IMR-90 (cell line): Measurements from ENCODE around the gene ADAMTSL5. TPM values are rescaled to one million over a fixed set of nuclear protein-coding genes. Genes with fewer than 3 reads are reported as not detected.

Source experiments
- ATAC-seq: fragments of 200-7000 bp; cut with Tn5 transposase; 2 replicates; pipeline ENCODE4 v1.9.1; 2020; ENCODE audit warnings: low read depth, mild to moderate bottlenecking, moderate library complexity
- BruUV-seq: library from RNA; stranded (reverse); fragments of 400-500 nt; replicated peaks from 2 replicates; lab custom pipeline; 2021; lab: Mats Ljungman, UMichigan
- CTCF ChIA-PET: fragments of 300-600 bp; formaldehyde crosslinking; extraction: SDS; loops from one replicate; lab custom pipeline; 2021; ENCODE audit warnings: antibody characterized with exemption; lab: Yijun Ruan, JAX
- POLR2A ChIA-PET: fragments of 300-600 bp; sonication (Branson Sonifier 250); formaldehyde crosslinking; loops from one replicate; lab custom pipeline; 2022; ENCODE audit warnings: antibody characterized with exemption; ENCODE audit not compliant: unreplicated experiment; lab: Charles Lee
- DNase-seq: peaks from one replicate; pipeline ENCODE4 v3.0.0; 2013
- H2AFZ ChIP-seq: replicated peaks from 2 replicates; pipeline ENCODE3; 2013; ENCODE audit warnings: low read length, mild to moderate bottlenecking; ENCODE audit not compliant: poor library complexity
- H2AK5ac ChIP-seq: 2 replicates; pipeline ENCODE4 v1.6.1; 2013; ENCODE audit warnings: low read depth, low read length, inconsistent platforms
- H2AK9ac ChIP-seq: replicated peaks from 2 replicates; pipeline ENCODE3; 2013; ENCODE audit warnings: mild to moderate bottlenecking, low read depth, low read length, moderate library complexity; ENCODE audit not compliant: poor library complexity
- H2BK120ac ChIP-seq: 2 replicates; pipeline ENCODE4 v1.6.1; 2013; ENCODE audit warnings: low read depth, low read length, inconsistent platforms
- H2BK15ac ChIP-seq: 3 replicates; pipeline ENCODE4 v1.6.1; 2013; ENCODE audit warnings: low read depth, low read length, inconsistent platforms
- H2BK20ac ChIP-seq: 2 replicates; pipeline ENCODE4 v1.6.1; 2013; ENCODE audit warnings: low read depth, mild to moderate bottlenecking, inconsistent platforms, low read length, moderate library complexity
- H2BK5ac ChIP-seq: 2 replicates; pipeline ENCODE4 v1.6.1; 2013; ENCODE audit warnings: mild to moderate bottlenecking, low read depth, low read length, inconsistent platforms; ENCODE audit not compliant: poor library complexity, severe bottlenecking
- H3K14ac ChIP-seq: replicated peaks from 2 replicates; pipeline ENCODE4 v1.6.1; 2013; ENCODE audit warnings: low read depth, low read length, inconsistent platforms
- H3K18ac ChIP-seq: 2 replicates; pipeline ENCODE4 v1.6.1; 2013; ENCODE audit warnings: low read depth, low read length, control low read depth
- H3K23ac ChIP-seq: 2 replicates; pipeline ENCODE4 v1.6.1; 2013; ENCODE audit warnings: low read depth, low read length, inconsistent platforms
- H3K27ac ChIP-seq: 2 replicates; pipeline ENCODE4 v1.5.1; 2013; ENCODE audit warnings: mild to moderate bottlenecking, control low read depth, low read length; ENCODE audit not compliant: insufficient read depth
- H3K27me3 ChIP-seq: 2 replicates; pipeline ENCODE4 v1.6.1; 2013; ENCODE audit warnings: low read length; ENCODE audit not compliant: control insufficient read depth, insufficient read depth
- H3K36me3 ChIP-seq: 2 replicates; pipeline ENCODE4 v1.6.1; 2013; ENCODE audit warnings: low read length, mixed read lengths; ENCODE audit not compliant: control insufficient read depth, insufficient read depth
- H3K4ac ChIP-seq: 2 replicates; pipeline ENCODE4 v1.6.1; 2013; ENCODE audit warnings: low read depth, low read length, inconsistent platforms
- H3K4me1 ChIP-seq: 2 replicates; pipeline ENCODE4 v1.6.1; 2013; ENCODE audit warnings: low read length, mixed read lengths; ENCODE audit not compliant: control insufficient read depth, insufficient read depth
- H3K4me2 ChIP-seq: 2 replicates; pipeline ENCODE4 v1.6.1; 2013; ENCODE audit warnings: low read depth, mild to moderate bottlenecking, control low read depth, low read length, moderate library complexity
- H3K4me3 ChIP-seq: 2 replicates; pipeline ENCODE4 v1.5.1; 2013; ENCODE audit warnings: low read depth, mild to moderate bottlenecking, control low read depth, low read length, moderate library complexity; ENCODE audit not compliant: insufficient read depth
- H3K56ac ChIP-seq: 2 replicates; pipeline ENCODE4 v1.6.1; 2013; ENCODE audit warnings: low read length, inconsistent platforms; ENCODE audit not compliant: insufficient read depth; ENCODE audit errors: extremely low read depth
- H3K79me1 ChIP-seq, 2 experiments: 2 replicates each; pipeline ENCODE4 v1.6.1; 2013; ENCODE audit warnings: low read length in 2 of 2, inconsistent platforms in 1 of 2, low read depth in 1 of 2
- H3K9ac ChIP-seq: 2 replicates; pipeline ENCODE4 v1.6.1; 2013; ENCODE audit warnings: low read depth, low read length, control low read depth
- H3K9me1 ChIP-seq: 2 replicates; pipeline ENCODE4 v1.6.1; 2013; ENCODE audit warnings: low read length, inconsistent platforms; ENCODE audit not compliant: insufficient read depth
- H3K9me3 ChIP-seq: 2 replicates; pipeline ENCODE4 v1.6.1; 2013; ENCODE audit warnings: low read length; ENCODE audit not compliant: control insufficient read depth, insufficient read depth
- H4K20me1 ChIP-seq: 2 replicates; pipeline ENCODE4 v1.6.1; 2013; ENCODE audit warnings: low read length, inconsistent platforms; ENCODE audit not compliant: insufficient read depth
- H4K5ac ChIP-seq: 2 replicates; pipeline ENCODE4 v1.6.1; 2013; ENCODE audit warnings: mild to moderate bottlenecking, low read depth, low read length, control low read depth
- H4K8ac ChIP-seq, 2 experiments: 2 replicates each; pipeline ENCODE4 v1.6.1; 2013; ENCODE audit warnings: low read depth in 2 of 2, low read length in 2 of 2, control low read depth in 1 of 2, inconsistent platforms in 1 of 2
- H4K91ac ChIP-seq: 2 replicates; pipeline ENCODE4 v1.6.1; 2013; ENCODE audit warnings: low read depth, low read length, inconsistent platforms; ENCODE audit not compliant: insufficient read depth
- BHLHE40 ChIP-seq: fragments of 150-350 bp; IDR thresholded peaks from 2 replicates; pipeline ENCODE4 v1.6.1; 2016; ENCODE audit warnings: mild to moderate bottlenecking, low read depth, low read length
- CEBPB ChIP-seq: IDR thresholded peaks from 2 replicates; pipeline ENCODE4 v1.6.1; 2012; ENCODE audit warnings: low read depth, low read length, improper control_type of control experiment
- CHD1 ChIP-seq: IDR thresholded peaks from 2 replicates; pipeline ENCODE4 v1.6.1; 2012; ENCODE audit warnings: low read depth, low read length, improper control_type of control experiment
- CTCF ChIP-seq: conservative IDR thresholded peaks from 2 replicates; pipeline ENCODE4 v1.5.1; 2012; ENCODE audit warnings: mild to moderate bottlenecking, low read depth, low read length, improper control_type of control experiment
- MAZ ChIP-seq: IDR thresholded peaks from 2 replicates; pipeline ENCODE4 v1.6.1; 2012; ENCODE audit warnings: low read depth, mild to moderate bottlenecking, low read length, improper control_type of control experiment, moderate library complexity, borderline replicate concordance
- POLR2A ChIP-seq: IDR thresholded peaks from 2 replicates; pipeline ENCODE4 v1.6.1; 2012; ENCODE audit warnings: mild to moderate bottlenecking, low read depth, low read length
- RAD21 ChIP-seq: IDR thresholded peaks from 2 replicates; pipeline ENCODE4 v1.6.1; 2012; ENCODE audit warnings: low read length, improper control_type of control experiment
- RFX5 ChIP-seq: IDR thresholded peaks from 2 replicates; pipeline ENCODE4 v1.8.0; 2012; ENCODE audit warnings: low read depth, mild to moderate bottlenecking, low read length, moderate library complexity
- WGBS, 2 experiments: methylation state at CpG; one replicate each; pipeline versions ENCODE4 v1.1.5 to v1.1.7; 2013; ENCODE audit warnings: missing lambda C conversion rate in 2 of 2; ENCODE audit not compliant: insufficient read length in 1 of 2; ENCODE audit errors: extremely low coverage in 2 of 2; 5-methylcytosine and 5-hydroxymethylcytosine counted together
- dilution Hi-C: fragments of 300-500 bp; cut with HindIII; formaldehyde crosslinking; loops from one replicate; pipeline ENCODE4 v1.14.3; 2018; ENCODE audit warnings: low sequenced_read_pairs; ENCODE audit not compliant: unreplicated experiment
- in situ Hi-C: fragments of 300-500 bp; cut with MboI; formaldehyde crosslinking; loops from 3 replicates; pipeline ENCODE4 v1.14.3; 2019; ENCODE audit warnings: low sequenced_read_pairs, inconsistent platforms, mixed read lengths
- intact Hi-C: fragments of 100-400 bp; cut with micrococcal nuclease; formaldehyde crosslinking; loops from 2 replicates; pipeline ENCODE4 v1.10.0; 2022
- polyA plus RNA-seq, 3 experiments: library from polyadenylated mRNA; depleted of rRNA; stranded (reverse); fragments of >200 nt; gene quantifications; 2 replicates each; pipeline ENCODE4 v1.2.3, GENCODE V29; 2012; ENCODE audit warnings: low replicate concordance in 1 of 3
- total RNA-seq: library from RNA; depleted of rRNA; stranded (reverse); fragments of >200 nt; gene quantifications from 2 replicates; pipeline ENCODE4 v1.2.3, GENCODE V29; 2012

The ADAMTSL5 gene
- total and polyA plus RNA-seq, 2 of the 4 experiments (the other 2 are of a cell fraction) = 0.90 to 10.8 TPM

DNA sequence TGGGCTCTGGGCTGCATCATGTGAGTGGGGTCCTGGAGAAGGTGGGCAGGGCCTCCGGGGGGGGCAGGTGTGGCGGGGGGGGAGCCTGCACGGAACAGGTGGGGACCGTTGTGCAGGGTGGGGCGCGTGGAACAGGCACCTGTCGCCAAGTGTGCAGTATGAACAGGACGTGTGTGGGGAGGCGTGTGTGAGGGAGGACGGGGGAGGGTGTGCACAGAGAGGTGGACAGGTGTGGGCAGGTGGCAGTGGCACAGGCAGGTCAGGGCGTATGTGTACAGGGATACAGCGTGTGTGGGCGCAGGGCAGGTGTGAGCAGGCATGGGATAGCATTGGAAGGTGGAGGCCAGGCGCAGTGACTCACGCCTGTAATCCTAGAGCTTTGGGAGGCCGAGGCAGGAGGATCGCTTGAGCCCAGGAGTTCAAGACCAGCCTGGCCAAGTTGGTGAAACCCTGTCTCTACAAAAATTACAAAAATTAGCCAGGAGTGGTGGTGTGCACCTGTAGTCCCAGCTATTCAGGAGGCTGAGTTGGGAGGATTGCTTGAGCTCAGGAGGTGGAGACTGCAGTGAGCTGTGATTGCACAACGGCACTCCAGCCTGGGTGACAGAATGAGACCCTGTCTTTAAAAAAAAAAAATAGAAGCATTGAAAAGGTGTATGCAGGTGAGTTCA, 14.3 kb upstream of the ADAMTSL5 start:
- DNase-seq (no peak), ATAC-seq (no peak)
- Histone ChIP-seq H3K36me3 (no peaks in the 10 kb centered on the region), H2AK5ac (no peak overlapping the region), H2BK15ac (no peak overlapping the region), H4K8ac (no peak overlapping the region), H3K9me3 (no peaks in the 10 kb centered on the region), H4K20me1 (peaks cover 7% of the 10 kb centered on the region; the same call in 1 of the 2 replicates), H3K9ac (no peak overlapping the region), H3K9me1 (peaks cover 4% of the 10 kb centered on the region; the same call in 1 of the 2 replicates), H3K27me3 (peaks cover 30% of the 10 kb centered on the region), H3K56ac (no peak overlapping the region), H2AK9ac (no peak overlapping the region), H3K18ac (no peak overlapping the region), H3K23ac (no peak overlapping the region), H3K4me1 (no peaks in the 10 kb centered on the region; the same call in 1 of the 2 replicates), H4K91ac (no peak overlapping the region), H2BK20ac (no peak overlapping the region), H2BK5ac (no peak overlapping the region), H3K4me3 (no peak overlapping the region), H2BK120ac (no peak overlapping the region), H2AFZ (no peak overlapping the region), H3K4ac (no peak overlapping the region), H3K79me1 (no peaks in the 10 kb centered on the region), H3K27ac (no peak overlapping the region), H3K14ac (no peak overlapping the region), H3K4me2 (no peak overlapping the region), H4K5ac (no peak overlapping the region)
- dilution Hi-C loops (no loop called here), intact Hi-C loops (no loop called here), in situ Hi-C loops (loop anchor here (25.0 kb wide), 1 partner anchor 260 kb away; no protein-coding TSS in a partner anchor)
- POLR2A ChIA-PET = interaction anchor here (0.7 kb wide), 1 partner anchor 127 kb away, joined by 4 read pairs; no protein-coding TSS in a partner anchor
- CTCF ChIA-PET = interaction anchor here (0.5 kb wide), 1 partner anchor 8 kb away, joined by 3 read pairs; no protein-coding TSS in a partner anchor
- no peak for TF ChIP-seq CTCF
- TF ChIP-seq CHD1 = no peak
- no peak for TF ChIP-seq RAD21
- no peak for TF ChIP-seq RFX5
- TF ChIP-seq MAZ = no peak
- TF ChIP-seq BHLHE40 = no peak
- no peak for TF ChIP-seq POLR2A
- no peak for TF ChIP-seq CEBPB
- WGBS, 2 experiments = 76% methylated on average over 5 of the region's 18 CpGs; no CpG with 5 or more reads in 1 of the 2 experiments
- no TSS peak for BruUV-seq
